Measurements from ENCODE around the gene AGFG2.

The AGFG2 gene

GRCh38 chr7:100607111-100607510, 68.1 kb downstream of the AGFG2 start:
- Histone ChIP-seq H2AFZ (ENCODE audit: low read length) (no peak overlapping the region), H3K9me2 (replicated peaks; ENCODE audit: low read depth, low read length) (no peaks in the 10 kb centered on the region), H3K4me2 (ENCODE audit: low read depth, low read length, poor library complexity, severe bottlenecking) (no peak overlapping the region), H3F3A (ENCODE audit: low read depth) (0 out of 2 replicates have a peak, but pooled peaks cover 4% of the 10 kb centered on the region), H4K20me1 (ENCODE audit: insufficient read depth, low read length, poor library complexity, severe bottlenecking) (no peaks in the 10 kb centered on the region), H3K4me1 (ENCODE audit: insufficient read depth, low read length, poor library complexity, severe bottlenecking) (peaks cover 23% of the 10 kb centered on the region), H3K79me2 (ENCODE audit: insufficient read depth, low read length) (peaks cover 6% of the 10 kb centered on the region; the same call in 1 of the 2 replicates), H3K27me3 (ENCODE audit: insufficient read depth, low read length, poor library complexity, severe bottlenecking) (no peaks in the 10 kb centered on the region), H3K9ac (ENCODE audit: low read depth, low read length, poor library complexity, severe bottlenecking) (no peak overlapping the region), H3K4me3 (ENCODE audit: low read length, poor library complexity, severe bottlenecking) (no peak overlapping the region), H3K9me3 (ENCODE audit: insufficient read depth, low read depth, low read length) (no peaks in the 10 kb centered on the region), H3K36me3 (ENCODE audit: insufficient read depth, low read length) (no peaks in the 10 kb centered on the region)
- no peak for TF ChIP-seq EZH2phosphoT487 (IDR thresholded peaks at IDR 0.05; ENCODE audit: borderline replicate concordance)
- TF ChIP-seq, protein P1, sequence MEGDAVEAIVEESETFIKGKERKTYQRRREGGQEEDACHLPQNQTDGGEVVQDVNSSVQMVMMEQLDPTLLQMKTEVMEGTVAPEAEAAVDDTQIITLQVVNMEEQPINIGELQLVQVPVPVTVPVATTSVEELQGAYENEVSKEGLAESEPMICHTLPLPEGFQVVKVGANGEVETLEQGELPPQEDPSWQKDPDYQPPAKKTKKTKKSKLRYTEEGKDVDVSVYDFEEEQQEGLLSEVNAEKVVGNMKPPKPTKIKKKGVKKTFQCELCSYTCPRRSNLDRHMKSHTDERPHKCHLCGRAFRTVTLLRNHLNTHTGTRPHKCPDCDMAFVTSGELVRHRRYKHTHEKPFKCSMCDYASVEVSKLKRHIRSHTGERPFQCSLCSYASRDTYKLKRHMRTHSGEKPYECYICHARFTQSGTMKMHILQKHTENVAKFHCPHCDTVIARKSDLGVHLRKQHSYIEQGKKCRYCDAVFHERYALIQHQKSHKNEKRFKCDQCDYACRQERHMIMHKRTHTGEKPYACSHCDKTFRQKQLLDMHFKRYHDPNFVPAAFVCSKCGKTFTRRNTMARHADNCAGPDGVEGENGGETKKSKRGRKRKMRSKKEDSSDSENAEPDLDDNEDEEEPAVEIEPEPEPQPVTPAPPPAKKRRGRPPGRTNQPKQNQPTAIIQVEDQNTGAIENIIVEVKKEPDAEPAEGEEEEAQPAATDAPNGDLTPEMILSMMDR (conservative IDR thresholded peaks at IDR 0.05; ENCODE audit: low read length) = no peak

- Histone ChIP-seq H3K36me3 (ENCODE audit: insufficient read depth, low read length) (no peaks in the 10 kb centered on the region), H4K20me1 (ENCODE audit: insufficient read depth, low read length, poor library complexity, severe bottlenecking) (no peaks in the 10 kb centered on the region), H3K79me2 (ENCODE audit: insufficient read depth, low read length) (no peaks in the 10 kb centered on the region), H3K4me1 (ENCODE audit: insufficient read depth, low read length, poor library complexity, severe bottlenecking) (peaks cover 19% of the 10 kb centered on the region), H2AFZ (ENCODE audit: low read length) (no peak overlapping the region), H3K27me3 (ENCODE audit: insufficient read depth, low read length, poor library complexity, severe bottlenecking) (no peaks in the 10 kb centered on the region), H3K4me2 (ENCODE audit: low read depth, low read length, poor library complexity, severe bottlenecking) (no peak overlapping the region), H3K9ac (ENCODE audit: low read depth, low read length, poor library complexity, severe bottlenecking) (no peak overlapping the region), H3K9me2 (replicated peaks; ENCODE audit: low read depth, low read length) (no peaks in the 10 kb centered on the region), H3F3A (ENCODE audit: low read depth) (0 out of 2 replicates have a peak, but pooled peaks cover 4% of the 10 kb centered on the region), H3K9me3 (ENCODE audit: insufficient read depth, low read depth, low read length) (no peaks in the 10 kb centered on the region), H3K4me3 (ENCODE audit: low read length, poor library complexity, severe bottlenecking) (no peak overlapping the region)
- no peak for TF ChIP-seq EZH2phosphoT487 (IDR thresholded peaks at IDR 0.05; ENCODE audit: borderline replicate concordance)
- TF ChIP-seq, protein P1 (conservative IDR thresholded peaks at IDR 0.05; ENCODE audit: low read length) = no peak
Observed at GRCh38 chr7:100609958-100610357, 71.0 kb downstream of the AGFG2 start.

DNA sequence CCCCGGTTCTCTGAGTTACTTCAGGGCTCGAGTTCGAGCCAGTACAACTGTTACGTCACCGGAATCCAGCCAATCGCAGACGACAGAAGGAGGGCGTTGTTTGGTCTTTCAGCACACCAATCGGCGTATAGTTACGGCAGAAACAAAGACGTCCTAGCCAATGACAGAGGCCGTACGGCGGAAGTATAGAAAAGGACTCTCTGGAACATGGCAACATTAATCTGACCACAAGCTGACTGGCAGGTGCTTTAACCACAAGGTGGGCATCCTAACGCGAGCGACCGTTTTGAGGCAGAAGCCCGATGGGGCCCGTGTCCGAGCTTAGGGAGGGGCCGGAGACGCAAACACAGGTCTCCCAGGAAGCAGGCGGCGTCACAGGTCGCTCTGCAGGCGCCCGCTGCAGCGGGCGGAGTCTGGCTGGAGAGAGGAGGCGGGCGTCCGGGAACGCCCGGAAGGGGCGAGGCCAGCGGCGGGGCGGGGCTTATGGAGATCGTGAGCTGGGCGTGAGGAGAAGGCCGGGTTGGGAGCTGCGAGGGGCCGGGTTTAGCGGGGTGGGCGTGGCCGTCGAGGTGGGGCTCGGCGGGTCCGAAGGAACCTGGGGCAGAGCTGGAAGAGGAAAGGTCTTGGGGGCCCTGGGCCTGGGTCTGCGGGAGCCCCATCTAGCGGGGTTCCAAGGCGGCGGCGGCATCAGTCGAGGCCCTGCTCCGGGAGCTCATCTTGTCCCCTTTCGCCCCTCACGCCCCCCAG, 73.2 kb downstream of the AGFG2 start, which contains the start of gene MOSPD3:
MOSPD3 (plus strand) TSS at position 558 of the 747 bp plus-strand sequence. CDS start 252 bp downstream, outside the sequence.
- 0 out of 2 replicates have a peak, but pooled peaks cover 4% of the 10 kb centered on the region for H3F3A ChIP-seq (ENCODE audit: low read depth)
- peak within 1 kb of the TSS; percentile 65 for H3K9ac ChIP-seq (ENCODE audit: low read depth, low read length, poor library complexity, severe bottlenecking)
- H3K36me3 ChIP-seq (ENCODE audit: insufficient read depth, low read length) = no peaks in the 10 kb centered on the region
- peak within 1 kb of the TSS; percentile 77 for H2AFZ ChIP-seq (ENCODE audit: low read length)
- H4K20me1 ChIP-seq (ENCODE audit: insufficient read depth, low read length, poor library complexity, severe bottlenecking) = no peaks in the 10 kb centered on the region
- H3K4me3 ChIP-seq (ENCODE audit: low read length, poor library complexity, severe bottlenecking) = peak within 1 kb of the TSS; percentile 71
- no peaks in the 10 kb centered on the region for H3K9me2 ChIP-seq (replicated peaks; ENCODE audit: low read depth, low read length)
- H3K9me3 ChIP-seq (ENCODE audit: insufficient read depth, low read depth, low read length) = no peaks in the 10 kb centered on the region
- no peaks in the 10 kb centered on the region for H3K79me2 ChIP-seq (ENCODE audit: insufficient read depth, low read length)
- no peaks in the 10 kb centered on the region for H3K27me3 ChIP-seq (ENCODE audit: insufficient read depth, low read length, poor library complexity, severe bottlenecking)
- H3K4me2 ChIP-seq (ENCODE audit: low read depth, low read length, poor library complexity, severe bottlenecking) = peak within 1 kb of the TSS; percentile 98
- peaks cover 19% of the 10 kb centered on the region for H3K4me1 ChIP-seq (ENCODE audit: insufficient read depth, low read length, poor library complexity, severe bottlenecking)
- no peak for TF ChIP-seq EZH2phosphoT487 (IDR thresholded peaks at IDR 0.05; ENCODE audit: borderline replicate concordance)
- TF ChIP-seq, protein P1 (conservative IDR thresholded peaks at IDR 0.05; ENCODE audit: low read length) = no peak
